HT-29 (cell line): ENCODE results near the gene SLC12A3. TPM values are rescaled to one million over a fixed set of nuclear protein-coding genes. Genes with fewer than 3 reads are reported as not detected.

Experiments
- small RNA-seq: library from RNA; depleted of rRNA; stranded (forward); fragments of <200 nt; gene quantifications from one replicate; pipeline ENCODE3, GENCODE V24; 2014
- total RNA-seq: library from RNA; depleted of rRNA; stranded (reverse); fragments of >200 nt; shearing (Covaris generic); gene quantifications from 2 replicates; pipeline ENCODE4 v1.2.3, GENCODE V29; 2014; rRNA removed

SLC12A3 gene
- total RNA-seq, 1 experiment from 2014 or later = not detected

Small RNA genes lying within 50 kb of the gene (small RNA-seq; reads per million reads assigned to genes)
- not detected for gene MIR138-2

Other genes starting within 250 kb of the SLC12A3 start
- 493 and 525 TPM in 2 replicates for gene MT1E, start 239.4 kb upstream of the SLC12A3 start, total RNA-seq
- gene MT1M, start 232.5 kb upstream of the SLC12A3 start, total RNA-seq = not detected in 2 replicates
- 2.0 and 6.6 TPM in 2 replicates for gene MT1A, start 226.5 kb upstream of the SLC12A3 start, total RNA-seq
- not detected in 2 replicates for gene MT1B, start 213.3 kb upstream of the SLC12A3 start, total RNA-seq
- 4.7 and 5.6 TPM in 2 replicates for gene MT1F, start 207.2 kb upstream of the SLC12A3 start, total RNA-seq
- 0.50 and 1.5 TPM in 2 replicates for gene MT1G, start 197.1 kb upstream of the SLC12A3 start, total RNA-seq
- not detected in 2 replicates for gene MT1H, start 195.4 kb upstream of the SLC12A3 start, total RNA-seq
- 29.2 and 29.4 TPM in 2 replicates for gene MT1X, start 182.7 kb upstream of the SLC12A3 start, total RNA-seq
- 94.6 and 115 TPM in 2 replicates for gene NUP93, start 135.1 kb upstream of the SLC12A3 start, total RNA-seq
- 45.1 and 46.1 TPM in 2 replicates for gene HERPUD1, start 66.9 kb downstream of the SLC12A3 start, total RNA-seq
- gene CETP, start 96.7 kb downstream of the SLC12A3 start, total RNA-seq = not detected in 2 replicates
- 4.2 and 8.2 TPM in 2 replicates for gene NLRC5, start 124.3 kb downstream of the SLC12A3 start, total RNA-seq
- 40.5 and 44.2 TPM in 2 replicates for gene CPNE2, start 227.4 kb downstream of the SLC12A3 start, total RNA-seq